IPS-NIHi11 (cell line): ENCODE data around the gene WASHC4.
A peak's percentile ranks its signal among the peaks of the same experiment; 100 is the strongest.

ENCODE experiments used
- DNase-seq: peaks from one replicate; pipeline ENCODE4 v3.0.0; 2012; ENCODE audit warnings: mixed read lengths, low spot score

The WASHC4 gene, protein sequence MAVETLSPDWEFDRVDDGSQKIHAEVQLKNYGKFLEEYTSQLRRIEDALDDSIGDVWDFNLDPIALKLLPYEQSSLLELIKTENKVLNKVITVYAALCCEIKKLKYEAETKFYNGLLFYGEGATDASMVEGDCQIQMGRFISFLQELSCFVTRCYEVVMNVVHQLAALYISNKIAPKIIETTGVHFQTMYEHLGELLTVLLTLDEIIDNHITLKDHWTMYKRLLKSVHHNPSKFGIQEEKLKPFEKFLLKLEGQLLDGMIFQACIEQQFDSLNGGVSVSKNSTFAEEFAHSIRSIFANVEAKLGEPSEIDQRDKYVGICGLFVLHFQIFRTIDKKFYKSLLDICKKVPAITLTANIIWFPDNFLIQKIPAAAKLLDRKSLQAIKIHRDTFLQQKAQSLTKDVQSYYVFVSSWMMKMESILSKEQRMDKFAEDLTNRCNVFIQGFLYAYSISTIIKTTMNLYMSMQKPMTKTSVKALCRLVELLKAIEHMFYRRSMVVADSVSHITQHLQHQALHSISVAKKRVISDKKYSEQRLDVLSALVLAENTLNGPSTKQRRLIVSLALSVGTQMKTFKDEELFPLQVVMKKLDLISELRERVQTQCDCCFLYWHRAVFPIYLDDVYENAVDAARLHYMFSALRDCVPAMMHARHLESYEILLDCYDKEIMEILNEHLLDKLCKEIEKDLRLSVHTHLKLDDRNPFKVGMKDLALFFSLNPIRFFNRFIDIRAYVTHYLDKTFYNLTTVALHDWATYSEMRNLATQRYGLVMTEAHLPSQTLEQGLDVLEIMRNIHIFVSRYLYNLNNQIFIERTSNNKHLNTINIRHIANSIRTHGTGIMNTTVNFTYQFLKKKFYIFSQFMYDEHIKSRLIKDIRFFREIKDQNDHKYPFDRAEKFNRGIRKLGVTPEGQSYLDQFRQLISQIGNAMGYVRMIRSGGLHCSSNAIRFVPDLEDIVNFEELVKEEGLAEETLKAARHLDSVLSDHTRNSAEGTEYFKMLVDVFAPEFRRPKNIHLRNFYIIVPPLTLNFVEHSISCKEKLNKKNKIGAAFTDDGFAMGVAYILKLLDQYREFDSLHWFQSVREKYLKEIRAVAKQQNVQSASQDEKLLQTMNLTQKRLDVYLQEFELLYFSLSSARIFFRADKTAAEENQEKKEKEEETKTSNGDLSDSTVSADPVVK

DNA sequence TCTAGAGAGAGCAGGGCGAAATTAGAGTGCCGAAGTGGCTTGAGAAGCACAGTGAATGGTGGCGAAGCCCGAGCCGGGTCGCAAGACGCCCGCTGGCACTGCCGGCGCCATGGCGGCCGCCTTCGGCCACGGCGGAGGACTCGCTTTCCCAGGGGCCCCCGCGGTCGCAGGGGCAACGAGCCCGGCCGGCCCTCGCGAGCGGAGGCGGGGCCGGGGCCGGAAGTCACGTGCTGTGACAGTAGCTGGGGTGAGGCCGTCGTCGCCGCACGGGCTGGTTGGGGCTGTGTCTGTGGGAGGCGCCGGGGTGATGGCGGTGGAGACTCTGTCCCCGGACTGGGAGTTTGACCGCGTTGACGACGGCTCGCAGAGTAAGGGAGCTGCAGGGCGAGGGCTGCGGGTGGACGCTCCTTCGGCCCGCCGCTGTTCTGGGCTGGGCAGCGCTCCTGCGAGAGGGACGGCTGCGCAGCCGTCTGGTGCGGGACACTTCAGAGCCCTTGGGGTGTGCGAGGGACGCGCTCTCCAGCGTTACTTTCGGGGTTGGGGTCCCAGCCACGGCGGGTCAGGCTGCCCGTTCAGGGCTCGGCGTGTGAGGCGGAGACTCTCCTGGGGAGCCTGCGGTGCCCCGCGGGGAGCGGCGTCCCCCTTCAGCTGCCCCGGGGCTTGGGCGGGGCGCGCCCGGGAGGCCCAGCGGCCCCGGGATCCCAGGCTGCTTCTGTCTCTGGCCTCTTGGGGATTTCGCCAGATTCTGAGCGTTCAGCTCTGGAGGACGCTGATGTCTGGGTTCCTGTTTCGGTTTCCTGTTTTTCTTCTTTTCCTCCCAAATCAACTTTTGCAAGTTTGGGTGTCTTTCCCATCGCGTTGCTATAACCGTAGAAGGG lies at the start of gene WASHC4:
Gene WASHC4, plus strand, starts transcription at position 238 of the 878 bp plus-strand sequence. Its CDS starts 70 bp downstream, at position 308.
- peak; percentile 98 for DNase-seq

DNA sequence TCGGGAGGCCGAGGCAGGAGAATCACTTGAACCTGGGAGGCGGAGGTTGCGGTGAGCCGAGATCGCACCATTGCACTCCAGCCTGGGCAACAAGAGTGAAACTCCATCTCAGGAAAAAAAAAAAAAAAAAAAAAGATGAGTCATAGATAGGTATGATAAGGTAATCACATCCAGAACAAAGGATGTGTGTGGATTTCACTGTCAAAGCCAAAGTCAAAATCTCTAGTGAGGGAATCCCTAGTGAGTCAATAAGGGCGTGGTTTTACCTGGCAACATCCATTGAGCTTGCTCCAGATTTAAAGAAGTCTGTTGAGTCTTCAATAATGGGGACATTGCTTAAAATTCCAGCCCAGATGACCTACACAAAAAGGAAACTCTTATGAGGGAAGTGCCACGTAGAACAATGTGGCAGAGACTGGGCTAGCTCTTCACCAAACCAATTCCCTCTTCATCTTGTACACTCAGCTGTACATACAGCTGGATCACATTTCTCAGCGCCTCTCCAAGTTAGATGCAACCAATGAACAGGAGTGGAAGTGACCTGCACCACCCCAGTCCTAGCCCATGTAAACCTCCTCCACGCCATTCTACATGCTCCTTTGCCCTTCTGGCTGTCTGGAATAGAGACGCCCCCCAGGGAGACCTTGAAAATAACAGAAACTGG lies 46.7 kb upstream of the WASHC4 start:
- DNase-seq, result no peak

DNA sequence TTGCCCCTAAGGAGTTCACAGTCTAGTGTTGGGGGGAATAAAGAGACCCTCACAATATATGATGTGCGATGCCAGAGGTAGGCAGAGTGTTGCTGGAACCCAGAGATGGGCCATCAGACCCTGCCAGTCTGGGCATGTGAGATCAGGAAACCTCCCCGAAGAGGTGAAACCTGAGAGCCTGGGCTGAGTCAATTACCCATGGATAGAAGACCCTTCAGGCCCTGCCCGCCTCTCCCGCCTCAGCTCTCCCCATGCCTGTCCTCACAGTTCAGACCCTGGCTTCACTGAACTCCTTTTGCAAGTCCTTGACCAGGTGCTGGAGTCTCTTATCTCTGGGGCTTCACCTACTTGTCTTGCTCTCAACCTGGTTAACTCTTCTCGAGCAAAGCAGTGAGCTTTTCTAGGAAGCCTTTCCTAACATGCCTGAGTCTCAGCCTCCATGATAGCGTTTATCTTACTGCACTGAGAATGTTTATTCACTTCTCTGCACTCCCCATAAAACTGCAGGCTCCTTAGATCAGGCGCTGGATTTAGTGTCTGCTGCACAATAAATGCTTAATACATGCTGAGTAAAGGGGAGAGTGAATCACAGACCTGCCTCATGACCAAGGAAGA lies 42.9 kb upstream of the WASHC4 start:
- peak; percentile 24 for DNase-seq

DNA sequence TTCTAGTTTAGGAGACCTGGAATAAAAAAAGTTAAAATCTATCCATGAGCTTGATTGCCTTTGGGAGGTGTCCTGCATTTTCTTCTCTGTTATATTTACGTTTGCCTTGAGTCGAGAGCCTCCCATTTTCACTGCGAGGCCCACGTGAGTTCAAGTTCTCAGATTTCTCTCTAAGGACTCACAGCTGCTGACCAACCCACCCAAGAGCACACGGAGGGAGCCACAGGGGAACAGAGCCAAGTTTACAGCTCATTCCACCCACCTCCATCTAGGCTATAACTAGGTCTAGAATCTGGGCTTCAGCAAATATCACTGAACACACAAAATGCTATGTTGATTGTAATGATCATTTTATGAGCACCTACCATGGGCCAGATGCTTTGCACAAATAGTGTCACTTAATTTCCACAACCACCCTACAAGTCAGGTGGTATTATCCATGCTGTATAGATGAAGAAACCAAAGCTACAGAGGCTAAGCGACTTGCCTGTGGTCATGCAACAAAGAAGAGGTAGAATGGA lies 40.0 kb upstream of the WASHC4 start:
- DNase-seq, result no peak

DNA sequence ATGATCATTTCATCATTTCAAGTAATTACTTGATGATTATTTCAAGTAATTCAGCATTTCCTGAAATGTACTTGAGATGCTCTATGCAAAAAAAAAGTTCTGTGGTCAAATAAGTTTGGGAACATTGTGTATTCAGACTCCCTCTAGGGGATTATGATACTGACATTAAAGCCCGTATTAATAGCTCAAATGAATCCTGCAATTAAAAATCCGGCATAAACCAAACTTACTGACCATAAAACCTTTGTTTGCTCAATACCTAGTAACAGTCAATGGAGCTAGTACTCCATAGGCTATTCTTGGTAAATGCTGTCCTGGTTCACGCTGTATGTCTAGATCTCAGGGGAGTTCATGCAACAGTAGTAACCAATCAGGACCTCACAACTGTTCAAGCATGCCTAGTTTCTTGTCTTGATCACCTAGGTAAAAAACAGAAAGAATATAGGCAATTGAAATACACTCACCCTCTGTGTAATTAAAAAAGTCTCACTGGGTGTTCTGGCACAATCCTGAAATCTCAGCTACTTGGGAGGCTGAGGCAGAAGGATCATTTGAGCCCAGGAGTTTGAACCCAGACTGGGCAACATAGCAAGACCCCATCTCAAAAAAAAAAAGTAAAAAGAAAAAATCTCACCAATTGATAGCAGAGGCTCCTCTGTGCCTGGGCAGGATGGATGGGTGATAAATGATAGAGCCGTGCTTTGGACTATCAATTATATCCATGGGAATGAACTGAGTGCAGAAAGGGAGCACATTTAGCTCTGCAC lies 37.4 kb upstream of the WASHC4 start:
- DNase-seq, result no peak

DNA sequence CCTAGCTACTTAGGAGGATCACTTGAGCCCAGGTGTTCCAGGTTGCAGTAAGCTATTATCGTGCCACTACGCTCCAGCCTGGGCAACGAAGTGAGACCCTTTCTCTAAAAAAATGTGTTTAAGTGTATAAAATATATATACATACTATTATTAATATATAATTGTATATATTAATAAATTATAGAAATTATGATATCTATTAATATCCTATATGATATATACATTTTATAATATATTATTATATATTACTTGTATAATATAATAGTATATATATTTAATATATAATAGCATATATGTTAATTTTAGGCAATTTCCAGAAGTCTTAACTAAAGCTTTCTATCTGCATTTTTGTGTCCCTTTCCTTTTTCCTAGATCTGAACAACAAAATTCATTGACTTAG lies 35.5 kb upstream of the WASHC4 start:
- no peak for DNase-seq

DNA sequence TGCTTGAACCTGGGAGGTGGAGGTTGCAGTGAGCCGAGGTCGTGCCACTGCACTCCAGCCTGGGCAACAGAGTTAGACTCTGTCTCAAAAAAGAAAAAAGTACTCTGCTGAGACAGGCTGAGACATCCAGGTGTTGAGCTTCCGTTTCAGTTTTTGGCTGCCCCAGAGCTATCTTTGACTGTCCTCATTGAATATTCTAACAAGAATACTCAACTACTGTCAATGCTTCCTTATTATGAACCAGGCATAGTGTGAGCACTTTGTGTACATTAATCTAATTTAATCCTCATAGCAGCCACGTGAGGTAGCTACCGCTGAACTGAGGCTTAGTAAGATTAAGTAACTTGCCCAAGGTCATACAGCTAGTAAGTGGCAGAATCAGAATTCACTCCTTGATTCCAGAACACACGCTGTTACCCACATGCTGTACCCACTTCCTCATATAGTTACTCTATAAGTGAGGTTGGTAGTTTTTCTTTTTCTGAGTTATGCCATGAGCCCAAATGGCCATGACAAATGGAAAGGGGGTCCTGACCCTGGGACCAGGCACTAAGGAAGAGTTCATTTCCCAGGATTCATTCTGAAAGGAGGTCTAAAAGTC lies 34.5 kb upstream of the WASHC4 start:
- DNase-seq, result no peak

DNA sequence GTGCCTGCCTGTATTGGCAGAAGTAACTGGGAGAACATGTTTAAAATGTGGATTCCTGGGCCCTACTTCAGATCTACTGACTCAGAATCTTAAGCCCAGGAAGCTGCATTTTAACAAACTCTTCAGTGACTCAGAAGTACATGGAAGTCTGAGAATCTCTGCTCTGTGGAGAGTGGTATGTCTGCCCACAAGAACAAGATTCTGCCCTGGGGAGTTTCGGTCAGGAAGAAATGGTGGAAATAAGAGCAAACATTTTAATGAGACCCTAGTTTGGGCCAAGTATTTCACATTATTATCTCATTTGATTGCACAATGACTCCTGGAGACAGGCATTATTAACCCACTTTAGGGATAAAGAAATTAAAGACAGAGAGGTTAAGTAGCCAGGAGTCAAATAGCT lies 31.4 kb upstream of the WASHC4 start:
- DNase-seq, result no peak

DNA sequence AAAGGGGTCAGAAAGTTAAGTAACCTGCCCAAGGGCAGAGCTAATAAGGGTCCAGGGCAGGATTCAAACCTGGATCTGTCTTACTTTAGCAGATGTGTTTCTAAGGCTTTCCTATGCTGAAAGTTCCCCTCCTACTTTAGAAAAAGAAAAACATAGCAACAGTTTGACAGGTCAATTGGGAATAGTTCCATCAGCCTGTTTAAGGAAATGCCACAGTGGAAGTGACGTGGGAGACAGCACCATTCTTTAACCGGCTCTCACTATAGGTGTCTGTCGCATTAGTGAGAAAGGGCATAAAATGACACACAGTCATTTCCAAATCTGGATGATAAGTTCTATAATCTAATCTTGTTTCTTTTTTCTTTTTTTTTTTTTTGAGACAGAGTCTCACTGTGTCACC lies 30.6 kb upstream of the WASHC4 start:
- DNase-seq, result no peak

DNA sequence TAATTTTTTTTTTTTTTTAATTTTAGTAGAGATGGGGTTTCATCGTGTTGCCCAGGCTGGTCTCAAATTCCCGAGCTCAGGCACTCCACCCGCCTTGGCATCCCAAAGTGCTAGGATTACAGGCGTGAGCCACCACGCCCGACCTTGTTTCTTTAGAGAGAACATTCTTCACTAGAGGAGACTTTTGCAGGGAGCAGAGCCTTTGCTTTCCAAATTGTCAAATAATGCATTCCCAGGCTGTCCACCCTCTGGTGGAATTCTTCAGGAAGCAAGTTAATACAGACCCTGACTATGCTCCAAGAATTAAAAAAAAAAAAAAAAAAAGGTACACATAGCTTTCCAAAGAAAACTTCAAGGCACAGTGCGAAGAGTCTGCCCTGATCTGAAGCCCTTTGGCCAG lies 30.1 kb upstream of the WASHC4 start:
- no peak for DNase-seq

DNA sequence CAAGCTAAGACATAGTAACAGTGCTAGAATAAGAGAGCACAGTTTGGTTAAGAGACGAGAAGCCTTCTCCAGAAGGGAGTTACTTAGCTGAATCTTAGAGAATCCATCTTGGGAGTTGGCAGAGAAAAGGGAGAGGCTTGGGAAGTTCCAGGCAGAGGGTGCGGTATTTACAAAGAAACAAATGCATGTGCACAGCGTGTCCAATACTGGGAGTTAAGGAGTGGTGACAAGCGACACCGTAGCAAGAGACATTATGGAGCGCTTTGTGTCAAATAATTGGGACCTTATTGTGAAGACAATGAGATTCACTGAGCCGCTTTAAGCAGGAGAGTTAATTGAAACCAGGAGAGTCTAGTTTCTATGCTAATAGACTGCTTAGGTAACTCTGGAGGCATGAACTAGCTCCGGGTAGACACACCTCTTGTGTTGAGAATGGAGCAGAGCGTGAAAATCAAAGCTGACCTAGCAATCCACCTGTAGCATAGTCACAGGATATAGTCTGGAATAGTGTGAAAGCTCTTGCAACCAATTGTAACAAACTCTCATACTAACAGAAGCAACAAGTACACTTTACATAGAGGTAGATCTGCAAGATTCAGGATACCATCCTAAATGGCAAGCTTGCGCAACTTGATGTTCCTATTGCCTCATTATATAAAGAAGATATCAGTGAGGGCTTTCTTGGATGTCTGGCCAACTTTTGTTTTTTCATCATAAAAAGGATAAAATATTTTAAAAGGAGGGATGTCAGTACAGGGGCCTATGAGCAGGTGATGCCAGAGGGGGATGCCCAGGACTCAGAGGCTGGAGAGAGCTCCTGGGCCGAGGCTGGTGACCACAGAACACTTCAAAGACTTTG lies 28.6 kb upstream of the WASHC4 start:
- DNase-seq, result no peak

DNA sequence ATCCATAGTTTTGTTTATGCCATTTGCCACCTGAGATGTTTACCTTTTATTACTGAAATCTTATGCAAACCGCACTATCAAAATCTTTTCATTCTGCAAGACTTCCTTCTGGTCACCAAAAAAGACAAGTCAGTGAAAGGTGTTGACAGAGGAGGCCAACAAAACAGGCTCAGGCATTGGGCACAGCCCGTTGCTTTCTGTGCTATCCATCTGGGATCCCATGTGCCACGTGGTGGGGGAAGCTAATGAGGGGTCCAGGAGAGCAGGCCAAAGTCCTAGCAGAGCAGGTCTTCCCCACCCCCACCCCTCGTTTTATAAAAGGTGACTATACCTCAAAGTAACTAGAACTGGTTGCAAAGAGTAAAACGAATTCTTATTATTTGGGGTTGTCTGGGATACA lies 24.5 kb upstream of the WASHC4 start:
- no peak for DNase-seq

DNA sequence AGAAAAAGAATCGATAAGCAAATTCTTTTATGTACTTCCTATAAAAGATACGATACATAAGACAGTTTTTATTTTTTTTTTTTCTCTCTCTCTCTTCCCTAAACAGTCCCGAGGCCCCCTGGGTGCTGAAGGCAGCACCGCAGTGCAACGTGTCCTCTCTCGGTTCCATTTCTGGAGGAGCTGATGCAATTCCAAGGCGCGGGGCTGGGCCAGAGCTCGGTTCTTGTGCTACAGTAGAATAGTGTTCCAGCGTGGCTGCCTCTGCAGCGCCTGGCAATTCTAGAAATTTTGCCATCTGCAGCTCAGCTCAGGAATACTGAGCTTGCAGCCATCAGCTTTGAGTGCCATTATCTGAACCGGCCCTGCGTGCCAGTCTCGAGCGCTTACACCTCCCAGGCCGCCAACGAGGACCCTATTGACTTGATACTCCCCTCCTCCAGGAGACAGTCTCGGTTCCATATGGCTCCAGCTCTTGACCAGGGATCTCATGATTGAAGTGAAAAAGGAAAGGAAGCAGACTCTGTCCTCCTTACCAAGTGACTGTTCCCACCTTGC lies 23.9 kb upstream of the WASHC4 start:
- DNase-seq, result no peak

DNA sequence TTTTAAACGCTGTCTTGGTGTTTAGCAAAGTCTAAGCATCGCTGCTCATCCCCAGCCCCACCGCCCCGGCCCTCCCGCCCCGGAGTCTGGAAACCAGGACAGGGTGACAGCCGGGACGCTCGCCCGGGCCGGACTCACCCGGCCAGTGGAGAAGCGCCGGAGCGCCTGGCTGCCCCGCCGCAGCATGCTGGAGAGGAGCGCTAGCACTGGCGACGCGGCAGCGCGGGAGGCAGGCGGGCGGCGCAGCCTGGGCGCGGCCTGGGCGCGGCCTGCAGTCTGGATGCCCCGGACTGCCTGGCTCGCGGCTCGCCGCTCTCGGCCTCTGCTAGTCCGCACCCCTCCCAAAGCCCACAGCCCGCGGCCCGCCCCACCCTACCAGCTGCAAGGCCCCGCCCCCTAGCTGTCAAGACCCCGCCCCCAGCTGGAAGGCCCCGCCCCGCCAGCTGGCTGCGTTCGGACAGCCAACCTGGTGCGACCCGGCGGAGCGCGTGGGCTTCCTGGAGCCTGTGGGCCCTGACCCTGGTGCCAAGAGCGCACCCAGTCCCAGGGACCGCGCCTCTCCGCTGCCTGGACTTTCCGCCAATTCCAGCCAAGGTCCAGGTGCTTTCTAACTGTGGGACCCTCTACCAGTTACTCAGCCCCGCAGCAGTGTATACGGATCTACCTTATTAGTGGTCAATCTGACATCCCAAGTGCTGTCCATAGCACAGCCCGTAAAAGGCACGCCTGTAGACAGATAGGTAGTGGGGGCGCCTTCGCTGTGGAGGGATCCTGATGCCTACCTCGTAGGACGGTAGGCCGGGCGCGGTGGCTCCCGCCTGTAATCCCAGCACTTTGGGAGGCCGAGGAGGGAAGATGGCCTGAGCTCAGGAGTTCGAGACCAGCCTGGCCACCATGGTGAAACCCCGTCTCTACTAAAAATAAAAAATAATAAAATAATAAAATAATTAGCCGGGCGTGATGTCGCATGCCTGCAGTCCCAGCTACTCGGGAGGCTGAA lies 23.0 kb upstream of the WASHC4 start, which contains the start of gene ALDH1L2:
Gene ALDH1L2, minus strand, starts transcription at position 208 of the 1,000 bp plus-strand sequence. Its CDS starts 22 bp downstream, at position 186.
- DNase-seq, result peak; percentile 94

DNA sequence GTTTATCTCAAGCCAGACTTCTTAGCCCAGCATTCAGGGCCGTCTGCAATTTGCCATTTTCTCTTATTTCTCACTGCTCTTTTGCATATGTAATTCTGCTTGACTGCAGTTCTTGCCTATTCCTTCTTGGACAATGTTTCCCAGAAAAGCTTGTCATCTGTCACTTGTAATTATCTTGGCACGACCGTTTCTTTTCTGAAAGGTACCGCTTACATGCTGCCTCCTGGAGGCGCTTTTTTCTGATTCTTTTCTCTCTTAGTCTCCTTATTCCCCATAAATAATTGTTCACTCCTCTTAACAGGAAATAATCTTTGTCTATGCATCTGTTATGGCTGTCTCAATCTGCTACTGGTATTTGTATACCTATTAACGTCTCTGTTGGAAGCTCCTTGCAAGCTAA lies 22.0 kb upstream of the WASHC4 start:
- no peak for DNase-seq

DNA sequence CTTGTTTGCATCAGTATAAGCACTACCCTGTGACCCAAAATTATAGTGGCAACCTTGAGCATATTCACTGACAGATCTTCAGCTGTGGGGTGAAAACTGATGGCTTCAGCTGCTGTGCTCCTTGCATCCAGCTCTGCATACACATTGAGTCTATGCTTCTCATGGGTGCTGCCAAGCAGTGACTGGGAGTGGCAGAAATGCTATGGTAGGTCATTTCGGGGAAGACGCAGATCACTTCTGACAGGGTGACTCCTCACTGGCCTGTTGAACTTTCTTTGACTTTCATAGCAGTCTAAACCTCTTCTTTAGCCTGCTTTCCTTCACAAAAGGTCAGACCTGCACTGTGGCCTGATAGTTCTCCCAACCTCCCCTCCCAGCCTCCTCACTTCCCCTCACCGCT lies 17.7 kb upstream of the WASHC4 start:
- DNase-seq, result no peak
